GM19397 (cell line): ENCODE measurements around the gene IFT27.
"Not testable (repeated sequence)": the region's sequence is repeated elsewhere in the genome, so short reads cannot be mapped to it uniquely, and the experiment has no call there.

Experiments
- ATAC-seq: cut with Tn5 transposase; IDR thresholded peaks from one replicate; pipeline ENCODE4 v1.9.1; 2021; ENCODE audit warnings: mild to moderate bottlenecking, moderate library complexity; ENCODE audit not compliant: unreplicated experiment

The IFT27 gene

GRCh38 chr22:36765943-36766450, 9.9 kb downstream of the IFT27 start:
- no peak for ATAC-seq

DNA sequence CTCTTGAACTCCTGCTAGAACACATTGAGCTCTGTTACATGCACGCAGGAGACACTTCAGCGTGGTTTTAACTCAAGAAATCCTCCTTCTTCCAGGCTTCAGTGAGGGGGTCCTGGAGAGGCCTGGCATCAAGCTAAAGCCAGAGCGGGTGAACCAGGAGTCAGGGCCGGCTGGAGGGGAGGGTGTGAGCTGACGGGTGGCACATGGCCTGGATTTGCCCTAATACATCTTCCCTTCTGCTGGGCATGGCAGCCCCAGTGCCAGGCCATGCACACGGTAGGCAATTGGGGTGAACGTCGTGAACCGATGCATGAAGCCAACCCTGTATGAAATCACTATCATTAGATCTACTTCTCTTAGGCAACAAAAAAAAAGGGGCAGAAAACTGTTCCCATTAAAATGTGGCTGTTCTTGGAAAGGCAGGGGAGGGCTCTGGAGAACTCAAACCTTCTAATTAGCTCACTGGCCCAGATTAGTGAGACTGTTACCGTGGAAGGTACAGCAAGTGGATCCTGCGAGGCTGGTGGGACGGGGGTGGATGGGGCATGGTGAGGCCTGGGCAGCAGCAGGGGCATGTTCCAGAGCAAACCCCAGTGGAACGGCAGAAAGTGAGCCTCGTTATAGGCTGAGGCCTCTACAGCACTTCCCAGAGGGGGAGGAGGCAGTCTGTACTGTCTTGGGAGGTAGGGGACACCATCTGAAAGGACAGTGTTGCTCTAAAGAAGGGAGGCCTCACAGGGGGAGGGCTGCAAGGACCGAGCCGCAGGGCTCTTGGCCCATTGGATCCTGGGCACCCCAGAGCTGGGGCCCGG, 10.6 kb downstream of the IFT27 start:
- no peak for ATAC-seq

GRCh38 chr22:36764641-36765040, 11.3 kb downstream of the IFT27 start:
- no peak for ATAC-seq

GRCh38 chr22:36764060-36764459, 11.9 kb downstream of the IFT27 start:
- no peak for ATAC-seq

DNA sequence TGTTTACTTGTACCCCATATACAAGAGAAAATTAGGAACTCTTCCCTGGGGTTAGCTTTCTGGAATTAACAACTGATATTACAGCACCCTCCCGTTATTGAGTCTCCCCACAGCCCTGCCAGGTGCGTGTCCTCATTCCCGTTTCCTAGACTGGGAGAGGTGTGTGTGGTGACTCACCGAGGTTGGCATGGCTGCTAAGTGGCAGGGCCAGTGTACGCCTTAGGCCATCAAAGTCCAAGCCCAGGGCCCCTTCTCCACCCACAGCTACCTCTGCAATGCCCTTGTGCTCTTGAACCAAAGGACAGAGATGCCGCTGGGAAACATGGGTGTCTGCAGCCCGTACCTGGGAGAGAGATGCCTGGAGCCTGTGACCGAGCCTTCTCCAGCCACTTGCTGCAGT, 12.3 kb downstream of the IFT27 start:
- no peak for ATAC-seq

- no peak for ATAC-seq
These were observed 13.1 kb downstream of the IFT27 start for GRCh38 chr22:36762687-36763260.

- no peak for ATAC-seq
These were observed 14.2 kb downstream of the IFT27 start for GRCh38 chr22:36761553-36762240.

DNA sequence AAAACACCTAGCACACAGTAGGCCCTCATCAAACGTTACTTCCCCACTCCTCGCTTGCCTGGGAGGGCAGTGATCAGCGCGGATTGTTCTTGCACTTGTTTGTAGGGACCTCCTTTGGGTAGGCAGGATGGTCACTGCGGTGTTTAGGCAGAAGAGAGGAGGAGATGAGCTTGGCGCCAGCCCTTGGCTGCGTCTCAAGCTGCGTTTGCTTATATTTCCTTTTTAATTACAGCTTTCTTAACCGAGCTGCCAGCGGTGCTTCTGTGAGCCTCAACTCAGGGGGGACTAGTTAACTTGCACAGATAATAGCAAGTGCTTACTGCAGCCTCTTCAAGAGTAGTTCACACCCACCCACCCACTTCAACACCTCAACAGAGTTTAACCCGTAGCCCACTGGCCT, 15.1 kb downstream of the IFT27 start:
- ATAC-seq, result no peak

DNA sequence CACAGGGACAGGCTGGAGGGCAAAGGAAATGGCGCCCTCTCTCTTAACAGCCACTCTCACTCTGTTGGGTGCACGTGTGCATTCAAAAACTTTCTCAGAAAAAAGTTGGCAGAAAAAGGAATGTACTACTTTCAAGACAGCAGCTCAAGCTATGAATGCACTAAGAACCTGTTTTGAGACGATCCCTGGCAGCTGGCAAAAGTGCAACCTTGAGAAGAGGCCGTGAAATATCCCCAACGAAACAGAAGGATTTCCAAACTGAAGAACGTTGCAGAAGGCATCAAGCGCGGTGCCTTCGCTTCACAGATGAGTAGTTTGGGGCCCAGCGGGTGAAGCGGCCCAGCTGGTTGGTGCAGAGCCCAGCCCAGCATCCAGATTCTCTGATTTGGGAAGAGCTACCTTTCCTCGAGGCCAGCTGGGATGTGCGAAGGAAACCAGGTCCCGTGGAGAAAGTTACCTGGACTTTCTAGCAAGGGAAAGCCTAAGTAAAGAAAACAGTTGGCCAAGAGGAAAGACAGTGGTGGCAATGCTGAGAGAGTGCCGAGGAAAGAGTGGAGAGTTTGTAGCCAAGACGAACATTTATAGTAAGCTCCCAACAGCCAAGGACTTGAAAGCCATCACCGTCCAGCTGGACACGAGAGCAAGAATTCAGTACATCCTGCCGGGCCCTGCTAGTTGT, 16.3 kb downstream of the IFT27 start:
- no peak for ATAC-seq

- no peak for ATAC-seq
These were observed 17.1 kb downstream of the IFT27 start for GRCh38 chr22:36758792-36759271.

- ATAC-seq, result no peak
These were observed 18.2 kb downstream of the IFT27 start for GRCh38 chr22:36757668-36758211.

DNA sequence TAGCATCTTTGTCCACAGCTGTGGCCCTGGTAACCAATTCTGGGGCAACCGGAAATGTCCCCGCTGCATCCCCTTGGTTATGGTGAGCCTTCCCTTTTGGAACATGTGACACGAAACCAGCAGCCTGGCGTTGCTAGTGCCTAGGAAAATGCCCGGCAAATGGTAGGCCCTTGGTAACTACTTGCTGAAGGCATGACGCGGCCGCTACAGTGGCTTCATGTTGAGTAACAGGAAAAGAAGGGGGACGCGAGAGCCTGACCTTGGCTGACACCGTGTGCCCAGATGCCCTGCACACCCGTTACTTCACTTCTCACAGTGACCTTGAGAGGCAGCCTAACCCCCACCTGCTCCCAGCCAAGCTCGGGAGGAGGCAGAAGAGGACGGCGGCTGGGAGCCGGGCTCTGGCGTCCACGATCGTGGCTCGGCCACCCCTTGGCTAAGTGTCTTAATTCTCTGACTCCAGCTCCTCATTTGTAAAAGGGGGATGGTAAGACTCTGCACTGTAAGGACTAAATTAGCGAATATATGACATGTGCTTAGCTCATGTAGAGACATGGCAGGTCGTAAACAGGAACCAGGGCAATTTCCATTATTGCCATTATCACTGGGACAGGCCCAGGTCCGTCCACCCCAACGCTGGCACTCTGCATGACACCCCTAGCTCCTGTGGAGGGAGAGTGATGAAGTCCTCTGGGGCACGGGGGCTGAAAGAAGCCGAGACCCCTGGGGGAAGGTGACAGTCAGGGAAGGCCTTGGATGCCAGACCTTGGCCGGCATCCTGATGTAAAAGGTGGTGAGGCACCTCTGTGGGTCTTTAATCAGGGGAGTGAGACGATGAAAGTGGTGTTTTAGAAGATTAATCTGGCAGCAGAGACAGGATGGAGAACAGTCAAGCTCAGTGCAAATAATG, 18.9 kb downstream of the IFT27 start:
- ATAC-seq, result no peak

GRCh38 chr22:36756031-36756430, 19.9 kb downstream of the IFT27 start:
- no peak for ATAC-seq

GRCh38 chr22:36755316-36755715, 20.6 kb downstream of the IFT27 start:
- no peak for ATAC-seq

GRCh38 chr22:36754881-36755280, 21.0 kb downstream of the IFT27 start:
- ATAC-seq, result not testable (repeated sequence)

DNA sequence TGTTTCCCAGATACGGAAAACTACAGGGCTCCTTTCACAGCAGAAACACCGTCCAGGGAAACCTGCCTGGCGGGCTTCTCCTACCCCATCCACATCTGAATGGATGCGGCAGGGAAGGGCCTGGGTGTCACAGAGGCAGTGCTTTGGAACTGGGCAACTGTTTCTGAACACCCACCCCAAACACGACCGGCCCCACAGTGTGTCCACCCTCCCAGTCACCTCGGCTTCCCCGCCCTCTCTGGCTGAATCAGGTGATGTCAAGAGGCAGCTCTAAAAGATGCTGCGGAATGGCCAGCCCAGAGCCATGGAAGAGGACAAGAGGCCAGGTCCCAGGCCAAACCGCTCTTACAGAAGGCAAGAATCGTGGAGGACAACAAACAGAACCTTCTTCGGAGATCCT, 22.0 kb downstream of the IFT27 start:
- no peak for ATAC-seq

GRCh38 chr22:36753120-36753802, 22.7 kb downstream of the IFT27 start:
- ATAC-seq, result no peak

- ATAC-seq, result no peak
These were observed 29.4 kb downstream of the IFT27 start for GRCh38 chr22:36746375-36746970.
